ENCODE results near the gene SESN2.
"Not testable (repeated sequence)": the region's sequence is repeated elsewhere in the genome, so short reads cannot be mapped to it uniquely, and the experiment has no call there.

SESN2 gene

GRCh38 chr1:28291711-28292110 lies 32.4 kb downstream of the SESN2 start:
- ATAC-seq: no peak

GRCh38 chr1:28295936-28296335 lies 36.6 kb downstream of the SESN2 start:
- no peak for ATAC-seq

GRCh38 chr1:28296401-28297261 lies 37.3 kb downstream of the SESN2 start:
- no peak for ATAC-seq

- ATAC-seq: peak in 1 of 2 donors; percentile 28
These were observed 38.5 kb downstream of the SESN2 start for GRCh38 chr1:28297826-28298225.

GRCh38 chr1:28298438-28298837 lies 39.1 kb downstream of the SESN2 start:
- ATAC-seq: no peak

- no peak for ATAC-seq
These were observed 42.3 kb downstream of the SESN2 start for GRCh38 chr1:28301368-28302174.

GRCh38 chr1:28302247-28302646 lies 42.9 kb downstream of the SESN2 start:
- ATAC-seq: no peak

GRCh38 chr1:28306301-28306949 lies 47.1 kb downstream of the SESN2 start:
- ATAC-seq: no peak

GRCh38 chr1:28308750-28309149 lies 49.4 kb downstream of the SESN2 start:
- no peak for ATAC-seq

- ATAC-seq: no peak
These were observed 50.4 kb downstream of the SESN2 start for GRCh38 chr1:28309702-28310101.

GRCh38 chr1:28313702-28314546 lies 54.6 kb downstream of the SESN2 start:
- no peak for ATAC-seq

GRCh38 chr1:28314547-28314941 lies 55.2 kb downstream of the SESN2 start:
- ATAC-seq: no peak

GRCh38 chr1:28317014-28317413 lies 57.7 kb downstream of the SESN2 start:
- no peak for ATAC-seq

GRCh38 chr1:28322194-28322593 lies 62.9 kb downstream of the SESN2 start:
- no peak for ATAC-seq

- no peak for ATAC-seq
These were observed 64.4 kb downstream of the SESN2 start for GRCh38 chr1:28323720-28324119.

- no peak for ATAC-seq
These were observed 67.2 kb downstream of the SESN2 start for GRCh38 chr1:28326515-28326914.

GRCh38 chr1:28326984-28327383 lies 67.7 kb downstream of the SESN2 start:
- no peak for ATAC-seq

- not testable (repeated sequence) for ATAC-seq
These were observed 68.1 kb downstream of the SESN2 start for GRCh38 chr1:28327431-28327830.

- ATAC-seq: no peak
These were observed 68.9 kb downstream of the SESN2 start for GRCh38 chr1:28328228-28328648.

GRCh38 chr1:28329395-28330153 lies 70.3 kb downstream of the SESN2 start:
- ATAC-seq: peak in 1 of 2 donors; percentile 12

All from activated CD4-positive, CD25-positive, alpha-beta regulatory T cell treated with anti-CD3 and anti-CD28 coated beads, Interleukin-2, amount 50 U/mL, for 24 hours (primary cell).